HCT116 (cell line): ENCODE measurements around the gene FOXP1. TPM values are rescaled to one million over a fixed set of nuclear protein-coding genes. Genes with fewer than 3 reads are reported as not detected.

Experiments
- ATAC-seq: fragments of 200-7000 bp; cut with Tn5 transposase; 2 replicates; pipeline ENCODE4 v1.9.1; 2020; ENCODE audit warnings: mild to moderate bottlenecking, moderate library complexity
- BruUV-seq: library from RNA; stranded (reverse); fragments of 400-500 nt; replicated peaks from 2 replicates; lab custom pipeline; 2021; lab: Mats Ljungman, UMichigan
- CTCF ChIA-PET: fragments of 300-600 bp; sonication (Branson Sonifier 250); formaldehyde crosslinking; loops from one replicate; lab custom pipeline; 2021; ENCODE audit warnings: antibody characterized with exemption; lab: Charles Lee
- POLR2A ChIA-PET: fragments of 300-600, 350-600 bp; sonication (Branson Sonifier 250); formaldehyde crosslinking; loops from one replicate; lab custom pipeline; 2021; ENCODE audit warnings: antibody characterized with exemption; lab: Charles Lee
- RAD21 ChIA-PET, 2 experiments: fragments of 300-600 bp; sonication (Branson Sonifier 250); formaldehyde crosslinking; loops; one replicate each; lab custom pipeline; 2023; ENCODE audit warnings: low total read pairs in 2 of 2; ENCODE audit not compliant: uncharacterized antibody in 2 of 2, unreplicated experiment in 2 of 2, low non-redundant PET in 1 of 2; lab: Charles Lee
- DNase-seq: peaks from one replicate; pipeline ENCODE4 v3.0.0-alpha.2; 2010; ENCODE audit warnings: low read depth, low spot score
- H2AFZ ChIP-seq: fragments of 200-600 bp; shearing (Covaris generic), sonication (generic); 2 replicates; pipeline ENCODE4 v1.6.1; 2017; ENCODE audit warnings: low read depth, mixed run types, mixed read lengths, antibody characterized with exemption, low read length; ENCODE audit not compliant: poor library complexity, severe bottlenecking
- H3K27ac ChIP-seq: 2 replicates; pipeline ENCODE4 v1.5.1; 2012; ENCODE audit warnings: low read depth, low read length
- H3K27me3 ChIP-seq: fragments of 200-600 bp; sonication (generic); 2 replicates; pipeline ENCODE4 v1.6.1; 2016; ENCODE audit warnings: mixed run types, low read length, mixed read lengths; ENCODE audit not compliant: insufficient read depth
- H3K36me3 ChIP-seq, 2 experiments: fragments of 200-500 bp in 1 of 2; fragments of 200-600 bp in 1 of 2; sonication (Bioruptor generic) in 1 of 2; sonication (generic) in 1 of 2; 2 replicates each; pipeline versions ENCODE4 v1.5.1 to v1.6.1; 2014 to 2016; ENCODE audit warnings: low read length in 2 of 2, inconsistent platforms in 1 of 2, mixed read lengths in 1 of 2, mixed run types in 1 of 2; ENCODE audit not compliant: insufficient read depth in 2 of 2, control insufficient read depth in 1 of 2
- H3K4me1 ChIP-seq, 2 experiments: fragments of 200-600 bp in 1 of 2; sonication (generic) in 1 of 2; 2 replicates each; pipeline versions ENCODE4 v1.5.1 to v1.6.1; 2012 to 2017; ENCODE audit warnings: low read length in 2 of 2, inconsistent platforms in 1 of 2, mild to moderate bottlenecking in 1 of 2, mixed read lengths in 1 of 2, mixed run types in 1 of 2, moderate library complexity in 1 of 2; ENCODE audit not compliant: insufficient read depth in 2 of 2, control insufficient read depth in 1 of 2
- H3K4me2 ChIP-seq: fragments of 200-600 bp; sonication (generic); 2 replicates; pipeline ENCODE4 v1.6.1; 2017; ENCODE audit warnings: mixed run types, low read length, mixed read lengths
- H3K4me3 ChIP-seq, 2 experiments: fragments of 200-600 bp in 1 of 2; sonication (generic) in 1 of 2; replicated peaks in 1 of 2; 2 replicates each; pipeline ENCODE4 v1.5.1; 2011 to 2016; ENCODE audit warnings: low read length in 2 of 2, control low read depth in 1 of 2, low read depth in 1 of 2, mild to moderate bottlenecking in 1 of 2, mixed read lengths in 1 of 2, mixed run types in 1 of 2
- H3K79me2 ChIP-seq: fragments of 200-600 bp; sonication (generic); 2 replicates; pipeline ENCODE4 v1.6.1; 2017; ENCODE audit warnings: mild to moderate bottlenecking, mixed run types, low read length, moderate library complexity, mixed read lengths; ENCODE audit not compliant: insufficient read depth
- H3K9ac ChIP-seq: fragments of 200-600 bp; sonication (generic); 2 replicates; pipeline ENCODE4 v1.6.1; 2016; ENCODE audit warnings: low read length, mixed read lengths
- H3K9me2 ChIP-seq: fragments of 200-600 bp; sonication (generic), shearing (Covaris generic); 2 replicates; pipeline ENCODE4 v1.6.1; 2017; ENCODE audit warnings: mixed run types, mild to moderate bottlenecking, moderate library complexity; ENCODE audit not compliant: insufficient read depth
- H3K9me3 ChIP-seq, 2 experiments: fragments of 200-500 bp in 1 of 2; fragments of 200-600 bp in 1 of 2; sonication (Bioruptor generic) in 1 of 2; sonication (generic) in 1 of 2; 2 replicates each; pipeline ENCODE4 v1.6.1; 2014 to 2017; ENCODE audit warnings: low read length in 2 of 2, mixed read lengths in 2 of 2, inconsistent platforms in 1 of 2, low read depth in 1 of 2, mild to moderate bottlenecking in 1 of 2, mixed run types in 1 of 2, moderate library complexity in 1 of 2; ENCODE audit not compliant: control insufficient read depth in 1 of 2, insufficient read depth in 1 of 2
- H4K20me1 ChIP-seq: fragments of 200-600 bp; sonication (generic), shearing (Covaris generic); 2 replicates; pipeline ENCODE4 v1.6.1; 2017; ENCODE audit warnings: mixed run types, mild to moderate bottlenecking, moderate library complexity; ENCODE audit not compliant: insufficient read depth
- EGR1 ChIP-seq: IDR thresholded peaks from 2 replicates; pipeline ENCODE4 v1.6.1; 2012; ENCODE audit warnings: low read depth
- EZH2 ChIP-seq: fragments of 200-600 bp; sonication (generic); IDR thresholded peaks from 2 replicates; pipeline ENCODE4 v1.6.1; 2017; ENCODE audit warnings: antibody characterized with exemption, mixed run types
- JUND ChIP-seq: IDR thresholded peaks from 2 replicates; pipeline ENCODE4 v1.6.1; 2012
- POLR2A ChIP-seq: IDR thresholded peaks from 2 replicates; pipeline ENCODE4 v1.7.0; 2011; ENCODE audit warnings: borderline replicate concordance; ENCODE audit not compliant: insufficient read depth, insufficient read length; ENCODE audit errors: extremely low read depth
- SIN3A ChIP-seq: IDR thresholded peaks from 2 replicates; pipeline ENCODE4 v1.6.1; 2012; ENCODE audit warnings: low read depth
- SP1 ChIP-seq: IDR thresholded peaks from 2 replicates; pipeline ENCODE4 v1.6.1; 2012; ENCODE audit warnings: low read depth
- TCF7L2 ChIP-seq: IDR thresholded peaks from 2 replicates; pipeline ENCODE4 v1.7.0; 2011; ENCODE audit warnings: borderline replicate concordance, inconsistent platforms; ENCODE audit not compliant: insufficient read depth, insufficient read length; ENCODE audit errors: extremely low read depth
- ZNF274 ChIP-seq: fragments of 200-500 bp; sonication (Bioruptor generic); IDR thresholded peaks from 2 replicates; pipeline ENCODE4 v1.6.1; 2014; ENCODE audit warnings: mild to moderate bottlenecking, low read depth, low read length, inconsistent platforms
- intact Hi-C: fragments of 100-400 bp; cut with micrococcal nuclease; formaldehyde crosslinking; loops from 2 replicates; pipeline ENCODE4 v1.10.0; 2022
- total RNA-seq: library from RNA; stranded (reverse); gene quantifications from one replicate; pipeline ENCODE4 v1.2.1, GENCODE V29; 2021; ENCODE audit not compliant: unreplicated experiment
- TF ChIP-seq, protein P1 (sequence below): IDR thresholded peaks from 2 replicates; pipeline ENCODE4 v1.6.1; 2012; ENCODE audit warnings: low read depth

Gene FOXP1
- total RNA-seq, 1 experiment from 2014 or later: 11.4 TPM

DNA sequence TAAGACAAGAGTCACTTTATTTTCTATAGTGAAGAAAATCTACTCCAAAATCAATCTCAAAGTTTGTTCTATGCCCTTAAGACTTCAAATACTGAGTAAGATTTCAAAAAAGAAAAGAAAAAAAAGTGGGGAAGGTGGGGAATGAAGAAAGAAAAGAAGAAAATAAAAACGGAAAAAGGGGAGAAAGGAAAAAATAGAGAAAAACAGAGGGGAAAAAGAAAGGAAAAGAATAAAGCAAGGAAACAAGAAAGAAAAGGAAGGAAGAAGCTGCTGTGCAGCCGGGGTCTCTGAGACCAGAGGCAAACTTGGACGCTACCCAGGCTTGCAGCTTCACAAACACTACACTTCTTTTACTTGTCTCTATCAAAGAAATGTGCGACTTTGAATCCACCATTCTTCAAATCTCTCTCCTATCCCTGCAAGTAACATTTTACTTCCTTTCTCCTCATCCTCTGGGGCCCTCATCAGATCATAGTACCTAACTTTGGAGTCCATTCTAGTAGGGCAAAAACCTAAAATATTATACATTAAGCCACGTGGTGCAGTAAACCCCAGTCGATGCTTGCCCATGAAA lies 279.8 kb downstream of the FOXP1 start:
- intact Hi-C loops: no loop called here
- Histone ChIP-seq H3K9ac (no peak overlapping the region), H3K79me2 (no peaks in the 10 kb centered on the region), H3K4me1 (no peaks in the 10 kb centered on the region), H2AFZ (no peak overlapping the region), H4K20me1 (no peaks in the 10 kb centered on the region), H3K36me3 (no peaks in the 10 kb centered on the region), H3K9me2 (no peaks in the 10 kb centered on the region), H3K4me2 (no peak overlapping the region), H3K4me3 (no peak overlapping the region), H3K27ac (no peak overlapping the region), H3K9me3 (no peaks in the 10 kb centered on the region), H3K27me3 (no peaks in the 10 kb centered on the region)
- TF ChIP-seq SIN3A: no peak
- no peak for TF ChIP-seq EZH2
- no peak for TF ChIP-seq SP1
- TF ChIP-seq TCF7L2: no peak
- TF ChIP-seq JUND: no peak
- TF ChIP-seq ZNF274: no peak
- no peak for TF ChIP-seq EGR1
- TF ChIP-seq, protein P1, sequence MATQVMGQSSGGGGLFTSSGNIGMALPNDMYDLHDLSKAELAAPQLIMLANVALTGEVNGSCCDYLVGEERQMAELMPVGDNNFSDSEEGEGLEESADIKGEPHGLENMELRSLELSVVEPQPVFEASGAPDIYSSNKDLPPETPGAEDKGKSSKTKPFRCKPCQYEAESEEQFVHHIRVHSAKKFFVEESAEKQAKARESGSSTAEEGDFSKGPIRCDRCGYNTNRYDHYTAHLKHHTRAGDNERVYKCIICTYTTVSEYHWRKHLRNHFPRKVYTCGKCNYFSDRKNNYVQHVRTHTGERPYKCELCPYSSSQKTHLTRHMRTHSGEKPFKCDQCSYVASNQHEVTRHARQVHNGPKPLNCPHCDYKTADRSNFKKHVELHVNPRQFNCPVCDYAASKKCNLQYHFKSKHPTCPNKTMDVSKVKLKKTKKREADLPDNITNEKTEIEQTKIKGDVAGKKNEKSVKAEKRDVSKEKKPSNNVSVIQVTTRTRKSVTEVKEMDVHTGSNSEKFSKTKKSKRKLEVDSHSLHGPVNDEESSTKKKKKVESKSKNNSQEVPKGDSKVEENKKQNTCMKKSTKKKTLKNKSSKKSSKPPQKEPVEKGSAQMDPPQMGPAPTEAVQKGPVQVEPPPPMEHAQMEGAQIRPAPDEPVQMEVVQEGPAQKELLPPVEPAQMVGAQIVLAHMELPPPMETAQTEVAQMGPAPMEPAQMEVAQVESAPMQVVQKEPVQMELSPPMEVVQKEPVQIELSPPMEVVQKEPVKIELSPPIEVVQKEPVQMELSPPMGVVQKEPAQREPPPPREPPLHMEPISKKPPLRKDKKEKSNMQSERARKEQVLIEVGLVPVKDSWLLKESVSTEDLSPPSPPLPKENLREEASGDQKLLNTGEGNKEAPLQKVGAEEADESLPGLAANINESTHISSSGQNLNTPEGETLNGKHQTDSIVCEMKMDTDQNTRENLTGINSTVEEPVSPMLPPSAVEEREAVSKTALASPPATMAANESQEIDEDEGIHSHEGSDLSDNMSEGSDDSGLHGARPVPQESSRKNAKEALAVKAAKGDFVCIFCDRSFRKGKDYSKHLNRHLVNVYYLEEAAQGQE: no peak
- TF ChIP-seq POLR2A: no peak
- CTCF ChIA-PET: no interaction called here
- POLR2A ChIA-PET: no interaction called here
- DNase-seq (no peak), ATAC-seq (no peak)
- BruUV-seq: no TSS peak
- RAD21 ChIA-PET: no interaction called here
